GM21723 (cell line): ENCODE data around the gene PIP5K1B.
"Not testable (repeated sequence)": the region's sequence is repeated elsewhere in the genome, so short reads cannot be mapped to it uniquely, and the experiment has no call there.

ENCODE experiments used
- ATAC-seq: cut with Tn5 transposase; IDR thresholded peaks from one replicate; pipeline ENCODE4 v1.9.1; 2021; ENCODE audit warnings: mild to moderate bottlenecking, moderate library complexity; ENCODE audit not compliant: unreplicated experiment

The PIP5K1B gene

GRCh38 chr9:69049094-69049493 is 344.1 kb downstream of the PIP5K1B start:
- no peak for ATAC-seq

- not testable (repeated sequence) for ATAC-seq
Observed at GRCh38 chr9:69050936-69051335, 345.9 kb downstream of the PIP5K1B start.

- no peak for ATAC-seq
Observed at GRCh38 chr9:69054989-69055388, 349.9 kb downstream of the PIP5K1B start.

GRCh38 chr9:69056191-69056815 is 351.3 kb downstream of the PIP5K1B start:
- ATAC-seq = no peak

GRCh38 chr9:69058101-69058500 is 353.1 kb downstream of the PIP5K1B start:
- no peak for ATAC-seq
